ENCODE data around the gene RNF126.

RNF126 gene

GRCh38 chr19:651991-652390, 11.0 kb downstream of the RNF126 start:
- no peak for DNase-seq (ENCODE audit: low spot score in 2 of 2)
- H3K9me3 ChIP-seq: no peaks in the 10 kb centered on the region
- peaks cover 77% of the 10 kb centered on the region for H3K36me3 ChIP-seq (replicated peaks)
- no peak overlapping the region for H3K4me3 ChIP-seq
- no peaks in the 10 kb centered on the region for H3K27me3 ChIP-seq (ENCODE audit: low read depth)
- H3K4me1 ChIP-seq: no peaks in the 10 kb centered on the region
- in situ Hi-C loops (cut with MboI; ENCODE audit: low sequenced_read_pairs): no loop called here

- no peaks in the 10 kb centered on the region for H3K4me1 ChIP-seq
- in situ Hi-C loops (cut with MboI; ENCODE audit: low sequenced_read_pairs): no loop called here
- H3K4me3 ChIP-seq: no peak overlapping the region
- H3K27me3 ChIP-seq (ENCODE audit: low read depth): no peaks in the 10 kb centered on the region
- no peaks in the 10 kb centered on the region for H3K9me3 ChIP-seq
- no peak for DNase-seq (ENCODE audit: low spot score in 2 of 2)
- H3K36me3 ChIP-seq (replicated peaks): peaks cover 77% of the 10 kb centered on the region
These were observed 11.7 kb downstream of the RNF126 start for GRCh38 chr19:651114-651818.

GRCh38 chr19:650121-650520, 12.9 kb downstream of the RNF126 start:
- Histone ChIP-seq H3K4me1 (no peaks in the 10 kb centered on the region), H3K36me3 (replicated peaks) (peaks cover 79% of the 10 kb centered on the region), H3K9me3 (no peaks in the 10 kb centered on the region), H3K4me3 (no peak overlapping the region), H3K27me3 (ENCODE audit: low read depth) (no peaks in the 10 kb centered on the region)
- DNase-seq (ENCODE audit: low spot score in 2 of 2): no peak
- in situ Hi-C loops (cut with MboI; ENCODE audit: low sequenced_read_pairs): no loop called here

- H3K27me3 ChIP-seq (ENCODE audit: low read depth): no peaks in the 10 kb centered on the region
- in situ Hi-C loops (cut with MboI; ENCODE audit: low sequenced_read_pairs): no loop called here
- H3K36me3 ChIP-seq (replicated peaks): peaks cover 82% of the 10 kb centered on the region
- no peaks in the 10 kb centered on the region for H3K4me1 ChIP-seq
- H3K4me3 ChIP-seq: no peak overlapping the region
- no peaks in the 10 kb centered on the region for H3K9me3 ChIP-seq
- DNase-seq (ENCODE audit: low spot score in 2 of 2): no peak
These were observed 13.9 kb downstream of the RNF126 start for GRCh38 chr19:648904-649801.

- in situ Hi-C loops (cut with MboI; ENCODE audit: low sequenced_read_pairs): no loop called here
- DNase-seq (ENCODE audit: low spot score in 2 of 2): no peak
- Histone ChIP-seq H3K36me3 (replicated peaks) (peaks cover 73% of the 10 kb centered on the region), H3K4me3 (no peak overlapping the region), H3K27me3 (ENCODE audit: low read depth) (no peaks in the 10 kb centered on the region), H3K4me1 (no peaks in the 10 kb centered on the region), H3K9me3 (no peaks in the 10 kb centered on the region)
These were observed 14.7 kb downstream of the RNF126 start for GRCh38 chr19:648305-648704.

GRCh38 chr19:647566-648284, 15.3 kb downstream of the RNF126 start:
- DNase-seq (ENCODE audit: low spot score in 2 of 2): no peak
- H3K27me3 ChIP-seq (ENCODE audit: low read depth): no peaks in the 10 kb centered on the region
- H3K4me1 ChIP-seq: no peaks in the 10 kb centered on the region
- in situ Hi-C loops (cut with MboI; ENCODE audit: low sequenced_read_pairs): no loop called here
- no peak overlapping the region for H3K4me3 ChIP-seq
- peaks cover 70% of the 10 kb centered on the region for H3K36me3 ChIP-seq (replicated peaks)
- H3K9me3 ChIP-seq: no peaks in the 10 kb centered on the region

- no peaks in the 10 kb centered on the region for H3K4me1 ChIP-seq
- H3K27me3 ChIP-seq (ENCODE audit: low read depth): no peaks in the 10 kb centered on the region
- in situ Hi-C loops (cut with MboI; ENCODE audit: low sequenced_read_pairs): no loop called here
- H3K36me3 ChIP-seq (replicated peaks): peaks cover 62% of the 10 kb centered on the region
- DNase-seq (ENCODE audit: low spot score in 2 of 2): no peak
- no peak overlapping the region for H3K4me3 ChIP-seq
- H3K9me3 ChIP-seq: no peaks in the 10 kb centered on the region
These were observed 16.0 kb downstream of the RNF126 start for GRCh38 chr19:646779-647565.

- no peak for DNase-seq (ENCODE audit: low spot score in 2 of 2)
- Histone ChIP-seq H3K4me1 (no peaks in the 10 kb centered on the region), H3K9me3 (no peaks in the 10 kb centered on the region), H3K36me3 (replicated peaks) (peaks cover 54% of the 10 kb centered on the region), H3K27me3 (ENCODE audit: low read depth) (no peaks in the 10 kb centered on the region), H3K4me3 (no peak overlapping the region)
- in situ Hi-C loops (cut with MboI; ENCODE audit: low sequenced_read_pairs): no loop called here
These were observed 16.9 kb downstream of the RNF126 start for GRCh38 chr19:645912-646778.

GRCh38 chr19:644789-645188, 18.2 kb downstream of the RNF126 start:
- no peak for DNase-seq (ENCODE audit: low spot score in 2 of 2)
- Histone ChIP-seq H3K9me3 (no peaks in the 10 kb centered on the region), H3K4me1 (no peaks in the 10 kb centered on the region), H3K27me3 (ENCODE audit: low read depth) (no peaks in the 10 kb centered on the region), H3K4me3 (no peak overlapping the region), H3K36me3 (replicated peaks) (peaks cover 47% of the 10 kb centered on the region)
- in situ Hi-C loops (cut with MboI; ENCODE audit: low sequenced_read_pairs): no loop called here

- Histone ChIP-seq H3K27me3 (ENCODE audit: low read depth) (no peaks in the 10 kb centered on the region), H3K9me3 (no peaks in the 10 kb centered on the region), H3K4me3 (no peak overlapping the region), H3K4me1 (no peaks in the 10 kb centered on the region), H3K36me3 (replicated peaks) (peaks cover 45% of the 10 kb centered on the region)
- in situ Hi-C loops (cut with MboI; ENCODE audit: low sequenced_read_pairs): no loop called here
- no peak for DNase-seq (ENCODE audit: low spot score in 2 of 2)
These were observed 18.7 kb downstream of the RNF126 start for GRCh38 chr19:644363-644762.

- Histone ChIP-seq H3K4me1 (no peaks in the 10 kb centered on the region), H3K4me3 (no peak overlapping the region), H3K27me3 (ENCODE audit: low read depth) (no peaks in the 10 kb centered on the region), H3K9me3 (no peaks in the 10 kb centered on the region), H3K36me3 (replicated peaks) (peaks cover 39% of the 10 kb centered on the region)
- DNase-seq (ENCODE audit: low spot score in 2 of 2): no peak
- in situ Hi-C loops (cut with MboI; ENCODE audit: low sequenced_read_pairs): no loop called here
These were observed 19.3 kb downstream of the RNF126 start for GRCh38 chr19:643736-644135.

GRCh38 chr19:642767-643727, 20.0 kb downstream of the RNF126 start:
- H3K4me1 ChIP-seq: no peaks in the 10 kb centered on the region
- H3K27me3 ChIP-seq (ENCODE audit: low read depth): no peaks in the 10 kb centered on the region
- in situ Hi-C loops (cut with MboI; ENCODE audit: low sequenced_read_pairs): no loop called here
- no peaks in the 10 kb centered on the region for H3K9me3 ChIP-seq
- H3K36me3 ChIP-seq (replicated peaks): peaks cover 34% of the 10 kb centered on the region
- no peak overlapping the region for H3K4me3 ChIP-seq
- DNase-seq (ENCODE audit: low spot score in 2 of 2): no peak

Data from HAP-1 (cell line).